GM19397 (cell line): Measurements from ENCODE around the gene DENND2C.

Experiments
- ATAC-seq: cut with Tn5 transposase; IDR thresholded peaks from one replicate; pipeline ENCODE4 v1.9.1; 2021; ENCODE audit warnings: mild to moderate bottlenecking, moderate library complexity; ENCODE audit not compliant: unreplicated experiment

DENND2C gene

GRCh38 chr1:114677691-114678090 is 7.8 kb upstream of the DENND2C start:
- ATAC-seq: no peak

DNA sequence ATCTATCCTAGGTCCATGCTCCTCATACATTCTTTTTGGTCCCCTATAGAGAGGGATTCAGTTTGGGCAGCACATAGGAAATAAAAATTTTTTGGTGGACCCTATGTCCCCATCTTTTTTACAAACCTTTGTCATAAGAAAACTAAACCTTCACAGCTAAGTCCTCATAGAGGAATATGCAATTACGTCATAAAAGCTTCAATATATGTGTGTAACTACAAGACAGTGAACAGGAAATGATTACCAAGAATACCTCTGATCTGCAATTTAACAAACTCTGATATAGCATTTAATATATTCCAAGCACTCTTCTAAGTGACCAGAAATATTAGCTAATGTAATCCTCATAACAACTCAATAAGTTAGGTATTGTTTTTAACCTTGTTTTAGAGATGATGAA is 6.3 kb upstream of the DENND2C start:
- ATAC-seq: no peak

DNA sequence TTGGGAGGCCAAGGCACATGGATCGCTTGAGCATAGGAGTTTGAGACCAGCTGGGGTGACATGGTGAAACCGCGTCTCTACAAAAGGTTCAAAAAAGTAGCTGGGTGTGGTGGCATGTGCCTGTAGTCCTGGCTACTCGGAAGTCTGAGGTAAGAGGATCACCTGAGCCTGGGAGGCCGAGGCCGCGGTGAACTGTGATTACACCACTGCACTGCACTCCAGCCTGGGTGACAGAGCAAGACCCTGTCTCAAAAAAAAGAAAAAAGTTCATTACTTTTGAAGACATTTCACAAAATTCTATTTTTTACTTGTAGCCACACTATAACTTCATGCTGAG is 2.1 kb upstream of the DENND2C start:
- ATAC-seq: no peak

DNA sequence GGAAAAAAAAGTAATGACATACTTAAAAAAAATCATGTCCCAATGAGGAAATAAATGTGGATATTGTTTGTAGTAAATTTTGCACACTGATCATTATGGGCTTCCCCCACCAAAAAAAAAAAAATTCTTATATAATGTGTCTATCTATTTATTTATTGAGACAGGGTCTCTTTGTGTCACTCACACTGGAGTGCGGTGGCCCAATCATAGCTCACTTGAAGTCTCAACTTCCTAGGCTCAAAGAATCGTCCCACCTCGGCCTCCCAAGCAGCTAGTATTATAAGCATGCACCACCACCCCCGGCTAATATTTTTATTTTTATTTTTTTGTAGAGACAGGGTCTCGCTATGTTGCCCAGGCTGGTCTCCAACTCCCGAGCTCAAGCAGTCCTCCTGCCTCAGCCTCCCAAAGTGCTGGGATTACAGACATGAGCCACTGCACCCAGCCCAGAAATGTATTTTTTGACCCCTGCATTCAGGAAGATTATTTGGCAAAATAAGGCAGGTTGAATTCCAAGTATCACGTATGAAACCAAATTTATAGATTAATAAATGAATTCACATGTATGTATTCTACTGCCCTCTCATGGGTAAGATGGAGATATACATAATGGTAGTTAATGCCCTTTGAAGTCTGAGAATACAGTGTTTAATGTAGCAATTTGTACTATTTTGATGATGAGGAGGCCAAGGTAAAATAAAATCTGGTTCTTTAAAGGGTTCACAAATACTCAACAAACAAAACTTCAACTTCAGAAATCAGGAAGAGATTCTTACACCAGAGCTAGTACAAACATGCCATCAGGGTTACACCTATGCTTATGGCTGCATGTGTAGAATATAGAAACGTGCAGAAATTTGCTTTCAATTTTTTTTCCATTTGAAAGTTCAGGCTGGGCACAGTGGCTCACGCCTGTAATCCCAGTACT is 1.4 kb upstream of the DENND2C start:
- no peak for ATAC-seq

GRCh38 chr1:114670083-114671010 is 498 bp upstream of the DENND2C start:
- ATAC-seq: peak; percentile 100

DNA sequence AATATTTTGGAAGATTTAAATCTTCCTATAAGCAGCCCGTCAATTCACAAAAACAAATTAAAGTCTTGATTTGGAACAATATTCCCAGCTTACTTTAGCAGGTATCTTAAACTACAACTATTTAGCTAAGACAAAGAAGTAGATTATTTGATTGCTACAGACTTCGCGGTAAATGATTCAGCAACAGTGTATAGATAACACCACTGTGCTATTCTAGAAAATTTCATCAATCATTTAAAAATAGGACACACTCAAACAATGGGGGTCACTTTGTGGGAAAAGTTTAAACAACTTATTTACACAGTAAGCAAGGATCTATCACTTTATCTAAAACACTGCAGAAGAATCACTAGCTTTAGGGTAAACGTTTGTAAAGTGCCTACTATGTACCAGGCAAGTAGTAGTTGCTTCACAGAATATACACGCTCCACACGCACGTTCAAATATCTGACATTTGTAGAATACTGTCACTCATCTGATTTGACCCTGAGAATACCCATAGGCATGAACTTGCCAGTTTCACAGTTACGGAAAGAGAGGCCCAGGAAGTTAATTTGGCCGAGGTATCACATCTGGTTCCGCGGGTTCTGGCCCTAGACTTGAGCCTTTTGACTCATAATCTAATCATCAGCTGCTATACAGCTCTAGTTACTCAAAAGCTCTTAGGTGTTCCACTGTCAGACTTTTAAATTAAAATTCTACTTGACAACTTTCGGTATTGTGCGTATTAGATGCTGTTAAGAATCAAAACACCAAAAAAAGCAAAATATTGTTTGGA is 876 bp downstream of the DENND2C start:
- no peak for ATAC-seq

GRCh38 chr1:114668373-114668772 is 1.5 kb downstream of the DENND2C start:
- no peak for ATAC-seq

DNA sequence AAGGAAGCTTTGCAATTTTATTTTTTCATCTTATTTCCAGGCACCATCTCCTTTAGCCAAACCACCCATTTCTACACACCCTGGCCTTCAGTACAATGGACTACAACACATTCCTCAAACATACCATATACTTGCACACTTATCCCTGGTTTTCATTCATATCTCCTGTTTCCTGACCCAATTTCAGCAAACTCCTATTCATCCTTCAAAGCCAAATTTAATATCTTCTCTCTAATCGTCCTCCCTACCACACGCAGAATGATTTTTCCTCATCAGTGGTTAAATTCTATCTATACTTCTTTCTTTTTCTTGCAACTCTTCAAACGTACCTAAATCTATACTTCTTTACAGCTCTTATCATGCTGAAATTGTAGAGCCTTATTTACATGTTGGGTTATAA is 2.9 kb downstream of the DENND2C start:
- no peak for ATAC-seq

DNA sequence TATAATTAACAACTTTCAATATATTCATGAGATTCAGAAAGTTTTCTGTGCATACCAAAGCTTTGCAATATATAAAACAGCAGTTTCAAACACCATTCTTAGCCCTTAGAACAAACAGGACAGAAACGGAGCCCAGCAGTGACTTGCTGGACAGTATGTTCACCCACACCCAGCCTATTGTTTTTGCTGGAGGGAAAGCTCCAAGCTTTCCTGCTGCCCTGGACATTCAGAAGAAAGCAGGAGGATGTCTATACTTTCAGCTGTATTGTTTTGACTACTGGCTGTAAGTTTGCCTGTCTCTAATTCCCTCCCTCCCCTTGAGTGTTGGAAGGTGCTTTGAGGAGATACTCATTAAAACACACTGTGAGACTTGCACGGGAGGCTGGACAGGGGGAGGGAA is 9.6 kb downstream of the DENND2C start:
- ATAC-seq: no peak

- ATAC-seq: no peak
Observed at GRCh38 chr1:114651893-114652292, 18.0 kb downstream of the DENND2C start.

GRCh38 chr1:114648503-114648902 is 21.3 kb downstream of the DENND2C start:
- ATAC-seq: no peak

DNA sequence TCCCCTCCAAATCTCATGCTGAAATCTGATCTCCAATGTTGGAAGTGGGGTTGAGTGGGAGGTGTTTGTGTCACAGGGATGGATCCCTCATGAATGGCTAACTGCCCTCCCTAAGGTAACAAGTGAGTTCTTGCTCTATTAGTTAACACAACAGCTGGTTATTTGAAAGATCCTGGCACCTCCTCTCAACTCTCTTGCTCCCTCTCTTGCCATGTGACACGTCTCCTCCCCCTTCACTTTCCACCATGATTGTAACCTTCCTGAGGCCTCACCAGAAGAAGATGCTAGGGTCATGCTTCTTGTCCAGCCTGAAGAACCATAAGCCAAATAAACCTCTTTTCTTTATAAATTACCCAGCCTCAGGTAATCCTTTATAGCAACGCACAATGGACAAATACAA is 28.5 kb downstream of the DENND2C start:
- no peak for ATAC-seq

GRCh38 chr1:114638910-114639309 is 30.9 kb downstream of the DENND2C start:
- ATAC-seq: no peak

DNA sequence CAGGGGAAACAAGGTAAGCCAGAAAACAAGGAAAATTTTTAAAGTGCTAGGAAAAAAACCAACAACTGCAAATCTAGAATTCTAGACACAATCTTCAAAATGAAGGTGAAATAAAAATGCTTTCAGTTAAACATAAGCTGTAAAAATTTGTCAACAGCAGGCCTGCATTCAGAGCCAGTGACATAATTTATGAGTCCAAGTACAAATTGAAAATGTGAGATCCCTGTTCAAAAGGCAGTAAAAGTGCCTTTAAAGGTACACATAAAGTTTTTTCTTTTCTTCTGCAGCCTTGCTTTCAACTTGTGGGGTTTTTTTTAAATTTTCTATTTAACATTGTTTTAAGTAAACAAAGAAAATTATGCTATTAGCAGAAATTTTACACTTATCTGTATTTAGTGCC is 37.4 kb downstream of the DENND2C start:
- no peak for ATAC-seq

- no peak for ATAC-seq
Observed at GRCh38 chr1:114627107-114627506, 42.7 kb downstream of the DENND2C start.

- no peak for ATAC-seq
Observed at GRCh38 chr1:114623364-114623763, 46.5 kb downstream of the DENND2C start.

DNA sequence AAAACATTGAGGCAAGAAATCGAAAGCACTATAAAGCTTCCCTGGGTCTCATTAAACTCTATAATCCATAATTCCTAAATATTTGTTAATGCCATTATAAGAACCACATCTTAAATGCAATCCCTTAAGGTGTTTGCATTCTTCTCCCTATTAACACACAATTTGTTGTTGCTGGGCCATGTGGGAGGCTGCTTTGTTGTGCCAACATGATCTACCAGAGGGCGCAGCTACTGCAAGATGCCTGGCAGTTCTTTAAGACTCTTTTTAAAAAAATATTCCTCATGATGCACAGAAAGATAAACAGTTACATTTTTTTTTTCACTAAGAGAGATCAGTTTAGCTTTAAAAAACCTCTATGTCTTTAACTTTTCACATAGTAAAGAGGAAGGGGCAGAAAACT is 49.4 kb downstream of the DENND2C start:
- no peak for ATAC-seq

DNA sequence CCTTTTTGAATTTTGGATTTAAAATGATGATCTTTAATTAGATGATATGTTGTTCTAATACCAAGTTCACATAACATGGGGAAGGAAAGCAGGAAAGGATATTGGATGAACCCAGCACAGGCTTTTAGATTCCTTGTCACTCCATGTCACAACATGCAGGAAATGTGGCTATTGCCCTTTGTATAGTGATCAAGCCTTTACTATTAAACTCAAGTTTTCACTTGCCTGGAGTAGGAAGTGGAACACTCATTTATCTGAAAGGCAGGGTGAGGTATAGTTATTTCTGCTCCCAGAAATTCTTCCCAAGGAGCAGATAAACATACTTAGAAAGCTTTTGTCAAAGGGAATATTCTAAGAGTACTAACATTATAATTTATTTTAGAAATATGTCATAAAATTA is 51.2 kb downstream of the DENND2C start:
- ATAC-seq: no peak

DNA sequence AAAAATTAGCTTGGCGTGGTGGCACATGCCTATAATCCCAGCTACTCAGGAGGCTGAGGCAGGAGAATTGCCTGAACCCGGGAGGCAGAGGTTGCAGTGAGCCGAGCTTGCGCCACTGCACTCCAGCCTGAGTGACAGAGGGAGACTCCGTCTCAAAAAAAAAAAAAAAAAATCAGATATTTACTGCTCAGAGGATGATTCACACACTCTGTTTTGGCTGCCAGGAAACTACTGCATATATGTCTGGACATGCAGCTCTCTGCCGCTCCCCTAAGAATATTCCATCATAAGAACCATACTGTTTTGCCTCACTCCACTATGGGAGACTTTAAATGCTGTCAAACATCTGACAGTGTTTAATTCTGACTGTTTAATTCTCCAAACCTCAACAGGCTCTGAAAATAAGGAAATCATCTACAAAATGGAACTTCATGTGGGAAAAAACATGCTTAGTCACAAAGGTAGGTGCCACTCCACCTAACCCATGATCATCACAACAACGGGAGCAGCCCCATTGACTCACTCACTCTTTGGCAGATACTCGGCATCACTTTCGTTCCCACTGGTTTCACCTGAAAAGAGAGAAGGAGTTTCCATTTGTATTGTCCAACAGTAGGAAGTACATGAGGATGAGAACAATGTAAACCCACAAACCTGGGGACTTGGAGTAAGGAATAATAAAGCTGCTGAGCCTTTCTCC is 59.2 kb downstream of the DENND2C start:
- ATAC-seq: no peak

DNA sequence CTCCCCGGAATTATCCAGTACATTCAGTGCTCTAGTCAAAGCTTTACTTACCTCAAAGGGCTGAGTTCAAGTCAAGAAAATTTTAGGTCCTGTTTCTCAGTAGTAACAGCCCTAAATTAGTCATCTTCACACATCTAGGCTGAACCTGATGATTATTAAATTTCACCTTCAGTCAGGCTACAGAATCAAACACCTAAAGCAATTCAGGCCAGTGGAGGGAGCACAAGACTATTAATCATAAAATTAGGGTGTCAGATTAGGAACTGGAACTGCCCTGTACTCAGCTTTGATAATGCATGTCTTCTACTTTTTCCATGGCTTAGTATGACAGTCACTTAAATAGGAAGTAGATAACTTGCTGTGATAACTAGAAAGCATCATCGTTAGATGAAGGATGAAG is 60.0 kb downstream of the DENND2C start:
- no peak for ATAC-seq

DNA sequence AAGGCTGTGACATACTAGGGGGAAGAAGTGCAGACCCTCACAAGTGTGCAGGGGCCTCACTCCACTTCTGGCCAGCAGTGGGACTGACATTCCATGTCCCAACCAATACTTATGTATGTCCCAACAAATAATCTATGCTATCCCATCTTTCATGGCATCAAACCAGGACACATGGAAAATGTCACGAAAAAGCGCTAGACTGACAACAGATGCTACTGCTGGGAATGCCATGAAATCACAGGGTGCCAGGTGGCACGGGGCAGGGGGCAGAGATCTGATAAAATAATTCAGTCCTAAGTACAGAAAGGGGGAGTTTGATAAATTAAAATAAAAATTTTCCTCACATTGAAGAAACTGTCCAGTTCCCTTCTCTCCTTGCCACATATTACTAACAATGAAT is 60.8 kb downstream of the DENND2C start:
- ATAC-seq: no peak
